Nucleus accumbens (tissue), 56 donors: ENCODE results near the gene EFHD1.
"Not testable (repeated sequence)": the region's sequence is repeated elsewhere in the genome, so short reads cannot be mapped to it uniquely, and the experiment has no call there.

Experiments
- DNase-seq, 56 donors: peaks; one replicate each; lab custom pipeline; 2025; lab: John Stamatoyannopoulos, UW

EFHD1 gene

GRCh38 chr2:232687382-232688160 lies 54.2 kb downstream of the EFHD1 start:
- DNase-seq, result no peak

GRCh38 chr2:232688201-232688600 lies 54.8 kb downstream of the EFHD1 start:
- DNase-seq, result no peak

- DNase-seq, result peak in 31 of 56 donors; percentile 10 to 73 (median 32)
These were observed 55.9 kb downstream of the EFHD1 start for GRCh38 chr2:232689152-232689910.

GRCh38 chr2:232691117-232691516 lies 57.7 kb downstream of the EFHD1 start:
- not testable (repeated sequence) for DNase-seq

GRCh38 chr2:232693344-232693743 lies 59.9 kb downstream of the EFHD1 start:
- DNase-seq, result no peak

- no peak for DNase-seq
These were observed 63.2 kb downstream of the EFHD1 start for GRCh38 chr2:232696609-232697058.

- DNase-seq, result peak in 55 of 56 donors; percentile 83 to 98 (median 96)
These were observed 63.8 kb downstream of the EFHD1 start, which contains the start of gene GIGYF2 for GRCh38 chr2:232697059-232697806. Gene GIGYF2 (plus strand): TSS chr2:232697331. CDS start chr2:232735198, 37,867 bp downstream.

GRCh38 chr2:232697807-232698110 lies 64.4 kb downstream of the EFHD1 start:
- DNase-seq, result peak in 9 of 56 donors; percentile 30 to 61 (median 45)

- DNase-seq, result no peak
These were observed 65.2 kb downstream of the EFHD1 start for GRCh38 chr2:232698556-232699091.

GRCh38 chr2:232699110-232699509 lies 65.7 kb downstream of the EFHD1 start:
- no peak for DNase-seq

GRCh38 chr2:232700154-232700553 lies 66.8 kb downstream of the EFHD1 start:
- DNase-seq, result no peak

- DNase-seq, result no peak
These were observed 73.7 kb downstream of the EFHD1 start for GRCh38 chr2:232707076-232707475.

GRCh38 chr2:232713505-232713904 lies 80.1 kb downstream of the EFHD1 start:
- DNase-seq, result no peak

- DNase-seq, result no peak
These were observed 81.6 kb downstream of the EFHD1 start for GRCh38 chr2:232714969-232715368.

GRCh38 chr2:232720056-232720455 lies 86.7 kb downstream of the EFHD1 start:
- DNase-seq, result not testable (repeated sequence)

GRCh38 chr2:232721261-232721660 lies 87.9 kb downstream of the EFHD1 start:
- DNase-seq, result no peak

- no peak for DNase-seq
These were observed 88.5 kb downstream of the EFHD1 start for GRCh38 chr2:232721882-232722281.

- no peak for DNase-seq
These were observed 89.6 kb downstream of the EFHD1 start for GRCh38 chr2:232723027-232723426.

- DNase-seq, result no peak
These were observed 95.4 kb downstream of the EFHD1 start for GRCh38 chr2:232728785-232729184.

GRCh38 chr2:232731470-232731869 lies 98.1 kb downstream of the EFHD1 start:
- DNase-seq, result no peak
